ENCODE data around the gene SMAD3.
"Not testable (repeated sequence)": the region's sequence is repeated elsewhere in the genome, so short reads cannot be mapped to it uniquely, and the experiment has no call there.

SMAD3 gene

DNA sequence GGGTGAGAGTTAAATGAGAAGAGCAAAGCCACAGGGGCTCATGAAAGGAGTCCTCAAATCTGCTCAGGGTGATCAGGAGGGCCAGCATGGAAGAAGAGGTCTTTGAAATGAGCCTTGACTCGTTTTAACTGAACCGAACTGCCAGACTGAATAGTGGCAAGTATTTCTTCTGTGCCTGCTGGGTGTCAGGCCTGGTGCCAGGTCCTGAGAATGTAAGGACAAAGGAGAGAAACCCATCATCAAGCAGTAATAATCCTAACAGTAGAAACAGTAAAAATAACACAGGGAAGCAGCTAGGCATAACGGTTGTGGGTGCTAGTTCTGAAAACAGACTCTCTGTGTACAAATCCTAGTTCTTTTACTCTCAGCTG, 40.4 kb upstream of the SMAD3 start:
- Histone ChIP-seq H3K27ac (ENCODE audit: low read depth, low read length) (peak overlapping the region; percentile 35), H3K9ac (ENCODE audit: low read depth, low read length) (no peak overlapping the region), H3K9me3 (ENCODE audit: control insufficient read depth, insufficient read depth, low read length) (no peaks in the 10 kb centered on the region), H3K27me3 (ENCODE audit: control insufficient read depth, insufficient read depth, low read length) (no peaks in the 10 kb centered on the region), H3K36me3 (ENCODE audit: control insufficient read depth, insufficient read depth, low read length) (no peaks in the 10 kb centered on the region), H3K4me1 (ENCODE audit: control insufficient read depth, insufficient read depth, low read length) (peaks cover 37% of the 10 kb centered on the region), H3K4me3 (ENCODE audit: low read depth, low read length) (no peak overlapping the region)

DNA sequence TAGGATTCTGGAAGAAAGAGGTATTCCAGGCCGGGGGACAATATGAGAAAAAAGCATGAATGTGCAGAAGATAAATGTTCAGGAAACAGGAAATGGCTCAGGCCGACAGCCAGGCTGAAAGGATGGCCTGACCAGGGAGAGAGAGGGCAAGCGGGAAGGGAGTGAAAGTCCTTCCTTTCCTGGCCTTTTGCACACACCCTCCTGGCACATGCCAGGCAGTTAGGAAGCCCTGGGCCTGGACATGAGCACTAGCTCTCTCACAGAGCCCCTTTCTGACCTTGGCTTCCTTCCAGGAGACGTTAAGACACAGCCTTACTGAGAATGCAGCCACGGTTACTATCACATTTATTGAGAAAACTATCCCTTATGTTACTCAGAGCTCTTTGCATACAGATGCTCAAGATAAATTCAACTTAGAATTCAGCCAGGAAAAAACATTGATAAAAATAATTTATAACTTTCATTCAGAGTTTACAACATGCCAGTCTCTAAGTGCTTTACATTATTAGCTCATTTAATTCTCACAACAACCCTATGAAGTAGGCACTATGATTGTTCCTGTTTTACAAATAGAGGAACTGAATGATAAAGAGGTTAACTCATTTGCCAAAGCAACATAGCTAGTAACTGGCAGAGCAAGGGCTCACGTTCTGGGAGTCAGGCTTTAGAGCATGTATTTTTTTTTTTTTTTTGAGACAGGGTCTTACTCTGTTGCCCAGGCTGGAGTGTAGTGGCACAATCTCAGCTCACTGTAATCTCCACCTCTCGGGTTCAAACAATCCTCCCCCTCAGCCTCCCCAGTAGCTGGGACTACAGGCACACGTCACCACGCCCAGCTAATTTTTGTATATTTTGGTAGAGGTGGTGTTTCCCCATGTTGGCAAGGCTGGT, 39.4 kb upstream of the SMAD3 start:
- Histone ChIP-seq H3K4me3 (ENCODE audit: low read depth, low read length) (no peak overlapping the region), H3K27ac (ENCODE audit: low read depth, low read length) (no peak overlapping the region), H3K4me1 (ENCODE audit: control insufficient read depth, insufficient read depth, low read length) (peaks cover 46% of the 10 kb centered on the region), H3K27me3 (ENCODE audit: control insufficient read depth, insufficient read depth, low read length) (no peaks in the 10 kb centered on the region), H3K9ac (ENCODE audit: low read depth, low read length) (no peak overlapping the region), H3K9me3 (ENCODE audit: control insufficient read depth, insufficient read depth, low read length) (no peaks in the 10 kb centered on the region), H3K36me3 (ENCODE audit: control insufficient read depth, insufficient read depth, low read length) (no peaks in the 10 kb centered on the region)

DNA sequence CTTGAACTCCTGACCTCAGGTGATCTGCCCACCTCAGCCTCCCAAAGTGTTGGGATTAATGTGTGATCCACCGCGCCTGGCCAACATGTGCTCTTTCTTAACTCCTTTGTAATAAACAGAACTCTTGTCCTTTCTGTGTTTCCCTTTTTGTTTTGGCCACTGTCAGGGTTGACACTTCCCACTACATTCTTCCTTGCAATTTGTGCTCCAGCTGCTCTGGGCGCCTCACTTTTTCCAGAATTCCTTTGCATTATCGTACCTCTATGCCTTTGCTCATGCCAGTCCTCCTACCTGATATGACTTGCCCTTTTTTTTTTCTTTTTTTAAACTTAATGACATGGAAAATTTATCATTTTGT, 38.8 kb upstream of the SMAD3 start:
- H3K27me3 ChIP-seq (ENCODE audit: control insufficient read depth, insufficient read depth, low read length): peaks cover 2% of the 10 kb centered on the region
- H3K4me3 ChIP-seq (ENCODE audit: low read depth, low read length): no peak overlapping the region
- H3K27ac ChIP-seq (ENCODE audit: low read depth, low read length): no peak overlapping the region
- no peak overlapping the region for H3K9ac ChIP-seq (ENCODE audit: low read depth, low read length)
- no peaks in the 10 kb centered on the region for H3K36me3 ChIP-seq (ENCODE audit: control insufficient read depth, insufficient read depth, low read length)
- H3K4me1 ChIP-seq (ENCODE audit: control insufficient read depth, insufficient read depth, low read length): peaks cover 47% of the 10 kb centered on the region
- no peaks in the 10 kb centered on the region for H3K9me3 ChIP-seq (ENCODE audit: control insufficient read depth, insufficient read depth, low read length)

DNA sequence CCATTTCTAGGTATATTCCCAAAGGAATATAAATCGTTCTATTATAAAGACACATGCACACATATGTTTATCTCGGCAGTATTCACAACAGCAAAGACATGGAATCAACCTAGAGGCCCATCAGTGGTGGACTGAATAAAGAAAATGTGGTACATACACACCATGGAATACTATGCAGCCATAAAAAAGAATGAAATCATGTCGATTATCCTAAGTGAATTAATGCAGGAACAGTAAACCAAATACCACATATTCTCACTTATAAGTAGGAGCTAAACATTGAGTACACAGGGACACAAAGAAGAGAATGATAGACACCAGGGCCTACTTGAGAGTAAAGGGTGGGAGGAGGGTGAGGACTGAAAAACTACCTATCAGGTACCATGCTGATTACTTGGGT, 37.0 kb upstream of the SMAD3 start:
- not testable (repeated sequence) for H3K9ac ChIP-seq (ENCODE audit: low read depth, low read length); H3K4me3 ChIP-seq (ENCODE audit: low read depth, low read length); H3K27ac ChIP-seq (ENCODE audit: low read depth, low read length); H3K36me3 ChIP-seq (ENCODE audit: control insufficient read depth, insufficient read depth, low read length); H3K9me3 ChIP-seq (ENCODE audit: control insufficient read depth, insufficient read depth, low read length)
- Histone ChIP-seq H3K27me3 (ENCODE audit: control insufficient read depth, insufficient read depth, low read length) (peaks cover 18% of the 10 kb centered on the region), H3K4me1 (ENCODE audit: control insufficient read depth, insufficient read depth, low read length) (peaks cover 55% of the 10 kb centered on the region)

DNA sequence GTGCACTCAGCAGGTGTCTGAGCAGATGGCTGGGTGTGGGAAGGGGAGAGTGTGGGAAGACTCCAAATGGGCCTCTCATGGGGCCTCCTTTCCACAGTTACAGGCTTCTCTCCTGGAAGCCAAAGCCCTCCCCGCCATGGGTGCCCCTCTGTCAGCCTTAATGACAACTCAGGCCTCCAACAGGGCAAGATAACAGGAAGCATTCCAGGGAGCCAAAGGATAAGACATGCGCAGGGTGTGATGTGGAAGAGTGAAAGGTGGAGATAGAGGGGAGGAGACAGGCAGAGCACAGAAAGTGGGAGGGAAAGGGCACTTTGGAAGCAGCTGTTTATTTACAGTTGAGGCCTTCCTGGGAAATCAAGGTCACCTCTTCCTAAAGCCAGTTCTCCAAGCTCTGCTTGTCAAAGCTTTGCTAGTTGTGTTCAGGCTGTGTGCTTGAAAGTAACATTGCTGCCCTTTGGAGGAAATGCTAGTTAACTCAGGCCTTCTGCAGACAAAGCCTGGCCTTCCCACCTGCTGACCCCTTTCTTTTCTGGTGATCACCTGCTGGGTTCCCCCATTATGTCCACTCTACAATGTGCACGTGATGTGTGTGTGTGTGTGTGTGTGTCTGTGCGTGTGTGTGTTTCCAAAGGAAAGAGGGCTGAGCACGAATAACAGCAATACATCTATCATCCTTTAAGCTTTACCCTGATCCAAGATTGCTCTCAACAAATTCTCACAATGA, 35.2 kb upstream of the SMAD3 start:
- peaks cover 50% of the 10 kb centered on the region for H3K4me1 ChIP-seq (ENCODE audit: control insufficient read depth, insufficient read depth, low read length)
- H3K4me3 ChIP-seq (ENCODE audit: low read depth, low read length): peak overlapping the region; percentile 12; the same call in 1 of the 2 replicates
- H3K9me3 ChIP-seq (ENCODE audit: control insufficient read depth, insufficient read depth, low read length): no peaks in the 10 kb centered on the region
- H3K27me3 ChIP-seq (ENCODE audit: control insufficient read depth, insufficient read depth, low read length): peaks cover 35% of the 10 kb centered on the region
- peak overlapping the region; percentile 94 for H3K27ac ChIP-seq (ENCODE audit: low read depth, low read length)
- no peaks in the 10 kb centered on the region for H3K36me3 ChIP-seq (ENCODE audit: control insufficient read depth, insufficient read depth, low read length)
- H3K9ac ChIP-seq (ENCODE audit: low read depth, low read length): peak overlapping the region; percentile 9

DNA sequence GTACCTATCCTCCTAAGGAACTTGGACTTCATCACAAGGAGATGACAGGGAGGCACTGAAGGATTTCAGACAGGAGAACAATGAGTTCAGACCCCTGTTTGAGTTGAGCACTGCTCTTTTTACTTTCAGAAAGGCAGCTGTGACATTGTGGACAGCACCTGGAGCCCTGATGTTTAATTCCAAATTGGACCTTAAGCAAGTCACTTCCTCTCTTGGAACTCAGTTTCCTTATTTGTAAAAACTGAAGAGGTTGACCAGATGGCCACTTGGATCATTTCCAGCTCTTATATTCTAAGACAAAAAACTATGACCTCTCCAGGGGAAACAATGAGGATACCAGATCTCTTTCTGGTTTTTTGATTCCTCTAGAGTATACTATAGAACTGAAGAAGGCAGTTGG, 34.1 kb upstream of the SMAD3 start:
- H3K9me3 ChIP-seq (ENCODE audit: control insufficient read depth, insufficient read depth, low read length): no peaks in the 10 kb centered on the region
- peak overlapping the region; percentile 94 for H3K27ac ChIP-seq (ENCODE audit: low read depth, low read length)
- H3K4me1 ChIP-seq (ENCODE audit: control insufficient read depth, insufficient read depth, low read length): peaks cover 54% of the 10 kb centered on the region
- H3K4me3 ChIP-seq (ENCODE audit: low read depth, low read length): no peak overlapping the region
- H3K27me3 ChIP-seq (ENCODE audit: control insufficient read depth, insufficient read depth, low read length): peaks cover 35% of the 10 kb centered on the region
- no peaks in the 10 kb centered on the region for H3K36me3 ChIP-seq (ENCODE audit: control insufficient read depth, insufficient read depth, low read length)
- H3K9ac ChIP-seq (ENCODE audit: low read depth, low read length): no peak overlapping the region

DNA sequence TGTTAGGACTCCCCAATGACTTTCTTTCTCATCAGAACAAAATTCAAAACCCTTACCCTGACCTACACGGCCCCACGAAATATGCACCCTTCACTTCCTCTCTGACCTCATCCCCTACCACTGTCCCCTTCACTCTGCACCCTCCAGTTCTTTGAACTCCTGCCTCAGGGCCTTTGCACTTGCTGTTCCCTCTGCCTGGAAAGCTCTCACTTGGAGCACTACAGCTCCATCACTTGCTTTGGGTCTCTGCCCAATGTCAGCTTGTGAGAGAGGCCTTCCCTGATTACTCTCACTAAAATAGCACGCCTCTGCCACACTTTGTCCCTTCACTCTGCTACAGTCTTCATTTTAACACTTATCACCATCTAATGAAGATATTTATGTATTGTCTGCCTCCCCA, 32.8 kb upstream of the SMAD3 start:
- Histone ChIP-seq H3K4me1 (ENCODE audit: control insufficient read depth, insufficient read depth, low read length) (peaks cover 54% of the 10 kb centered on the region), H3K27ac (ENCODE audit: low read depth, low read length) (no peak overlapping the region), H3K9ac (ENCODE audit: low read depth, low read length) (no peak overlapping the region), H3K36me3 (ENCODE audit: control insufficient read depth, insufficient read depth, low read length) (no peaks in the 10 kb centered on the region), H3K27me3 (ENCODE audit: control insufficient read depth, insufficient read depth, low read length) (peaks cover 35% of the 10 kb centered on the region), H3K4me3 (ENCODE audit: low read depth, low read length) (no peak overlapping the region), H3K9me3 (ENCODE audit: control insufficient read depth, insufficient read depth, low read length) (no peaks in the 10 kb centered on the region)

DNA sequence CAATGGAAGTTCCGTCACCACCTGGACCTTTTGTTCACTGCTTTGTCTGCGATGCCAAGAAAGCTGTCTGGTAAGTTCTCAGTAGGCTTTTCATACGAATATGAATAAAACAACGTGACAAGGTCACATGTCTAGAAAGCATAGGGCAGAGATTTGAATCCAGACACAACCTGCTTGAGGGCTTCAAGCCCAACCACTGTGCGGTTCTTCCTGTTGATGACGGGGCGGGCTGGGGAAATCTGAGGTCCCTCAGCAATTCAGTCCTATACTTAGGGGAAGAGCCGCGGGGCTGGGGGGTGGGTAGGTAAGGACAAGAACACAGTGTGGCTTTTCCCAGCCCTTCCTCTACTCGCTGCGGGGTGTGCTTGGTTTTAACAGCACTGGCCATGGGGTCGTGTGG, 32.4 kb upstream of the SMAD3 start:
- Histone ChIP-seq H3K27ac (ENCODE audit: low read depth, low read length) (no peak overlapping the region), H3K9me3 (ENCODE audit: control insufficient read depth, insufficient read depth, low read length) (no peaks in the 10 kb centered on the region), H3K9ac (ENCODE audit: low read depth, low read length) (no peak overlapping the region), H3K36me3 (ENCODE audit: control insufficient read depth, insufficient read depth, low read length) (no peaks in the 10 kb centered on the region), H3K4me3 (ENCODE audit: low read depth, low read length) (peak overlapping the region; percentile 40; the same call in 1 of the 2 replicates), H3K27me3 (ENCODE audit: control insufficient read depth, insufficient read depth, low read length) (peaks cover 35% of the 10 kb centered on the region), H3K4me1 (ENCODE audit: control insufficient read depth, insufficient read depth, low read length) (peaks cover 51% of the 10 kb centered on the region)

DNA sequence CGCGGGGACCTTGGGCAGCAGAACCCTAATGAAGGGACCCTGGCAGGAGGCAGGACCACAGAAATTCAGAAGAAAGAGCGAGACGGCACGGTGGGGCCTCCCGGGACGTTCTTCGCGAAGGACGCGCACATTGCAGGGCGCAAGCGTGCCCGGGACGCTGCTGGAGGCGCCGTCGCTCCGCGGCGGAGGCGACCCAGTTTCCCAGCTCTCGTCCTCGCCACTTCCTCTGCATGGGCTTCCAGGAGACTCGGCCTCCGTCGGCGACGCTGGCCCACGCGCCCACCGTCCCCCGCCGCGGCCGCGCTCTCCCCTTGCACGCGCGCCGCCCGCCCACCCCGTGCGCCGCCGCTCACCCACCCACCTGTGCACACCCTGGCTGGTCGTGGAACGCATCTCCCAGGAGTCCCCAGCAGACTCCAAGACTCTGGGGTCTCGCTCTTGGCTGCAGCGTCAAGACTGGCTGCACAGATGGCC, 31.8 kb upstream of the SMAD3 start:
- no peak overlapping the region for H3K27ac ChIP-seq (ENCODE audit: low read depth, low read length)
- H3K9ac ChIP-seq (ENCODE audit: low read depth, low read length): no peak overlapping the region
- H3K36me3 ChIP-seq (ENCODE audit: control insufficient read depth, insufficient read depth, low read length): no peaks in the 10 kb centered on the region
- no peaks in the 10 kb centered on the region for H3K9me3 ChIP-seq (ENCODE audit: control insufficient read depth, insufficient read depth, low read length)
- peaks cover 35% of the 10 kb centered on the region for H3K27me3 ChIP-seq (ENCODE audit: control insufficient read depth, insufficient read depth, low read length)
- peak overlapping the region; percentile 40 for H3K4me3 ChIP-seq (ENCODE audit: low read depth, low read length)
- peaks cover 57% of the 10 kb centered on the region for H3K4me1 ChIP-seq (ENCODE audit: control insufficient read depth, insufficient read depth, low read length)

DNA sequence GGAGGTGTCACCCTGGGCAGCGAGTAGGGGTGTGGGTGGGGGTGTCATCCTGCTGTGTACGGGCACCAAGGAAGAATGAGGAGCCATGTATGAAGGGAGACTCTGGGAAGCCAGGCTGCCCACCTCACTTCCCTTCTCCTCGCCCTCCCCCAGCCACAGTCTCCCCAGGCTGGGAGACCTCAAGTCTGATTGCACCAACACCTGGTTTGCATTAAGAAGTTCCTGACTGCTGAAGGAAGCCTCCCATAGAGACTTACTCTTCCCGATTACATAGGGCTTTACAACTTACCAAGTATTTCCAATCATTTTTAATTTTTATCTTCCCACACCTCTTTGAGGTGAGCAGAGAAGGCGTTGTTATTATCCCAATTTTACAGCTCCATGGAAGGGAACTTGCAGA, 29.5 kb upstream of the SMAD3 start:
- Histone ChIP-seq H3K9ac (ENCODE audit: low read depth, low read length) (no peak overlapping the region), H3K9me3 (ENCODE audit: control insufficient read depth, insufficient read depth, low read length) (no peaks in the 10 kb centered on the region), H3K27me3 (ENCODE audit: control insufficient read depth, insufficient read depth, low read length) (peaks cover 35% of the 10 kb centered on the region), H3K4me1 (ENCODE audit: control insufficient read depth, insufficient read depth, low read length) (peaks cover 54% of the 10 kb centered on the region), H3K36me3 (ENCODE audit: control insufficient read depth, insufficient read depth, low read length) (no peaks in the 10 kb centered on the region), H3K27ac (ENCODE audit: low read depth, low read length) (no peak overlapping the region), H3K4me3 (ENCODE audit: low read depth, low read length) (no peak overlapping the region)

Measured in HUES48 (cell line).